ENCODE results near the gene KIAA1217. TPM values are rescaled to one million over a fixed set of nuclear protein-coding genes. Genes with fewer than 3 reads are reported as not detected.

The KIAA1217 gene
- total and polyA plus RNA-seq, 12 donors = 10.8 to 73.7 (median 40.8) TPM

GRCh38 chr10:24418532-24418931, 209.6 kb downstream of the KIAA1217 start:
- TF ChIP-seq POLR2A (IDR thresholded peaks at IDR 0.05) (no peak), CTCF (IDR thresholded peaks at IDR 0.05) (peak in 3 of 6 experiments; percentile 14 to 28 (median 19))

GRCh38 chr10:24419066-24419465, 210.1 kb downstream of the KIAA1217 start:
- Histone ChIP-seq H3K9me3 (replicated peaks in 1 of 3) (no peaks in the 10 kb centered on the region), H3K27me3 (no peaks in the 10 kb centered on the region), H3K27ac (no peak overlapping the region), H3K4me3 (no peak overlapping the region), H3K36me3 (replicated peaks in 1 of 2) (no peaks in the 10 kb centered on the region), H3K4me1 (replicated peaks in 1 of 2) (no peaks in the 10 kb centered on the region)
- TF ChIP-seq POLR2A (IDR thresholded peaks at IDR 0.05) = no peak
- TF ChIP-seq CTCF (IDR thresholded peaks at IDR 0.05) = no peak
- intact Hi-C loops (cut with DNase I) = no loop called here
- WGBS, 4 donors = 77 to 85% (median 81%) methylated on average over 3 of the region's 3 CpGs
- no peak for DNase-seq

More at GRCh38 chr10:24418532-24418931, 209.6 kb downstream of the KIAA1217 start:
- DNase-seq = no peak
- no peaks in the 10 kb centered on the region for H3K36me3 ChIP-seq (replicated peaks in 1 of 2)
- 88 to 93% (median 90%) methylated on average over 4 of the region's 4 CpGs for WGBS, 4 donors
- intact Hi-C loops (cut with DNase I) = no loop called here
- no peak overlapping the region for H3K4me3 ChIP-seq
- no peak overlapping the region for H3K27ac ChIP-seq
- H3K9me3 ChIP-seq (replicated peaks in 1 of 3) = no peaks in the 10 kb centered on the region
- no peaks in the 10 kb centered on the region for H3K27me3 ChIP-seq
- no peaks in the 10 kb centered on the region for H3K4me1 ChIP-seq (replicated peaks in 1 of 2)

- H3K4me1 ChIP-seq (replicated peaks in 1 of 2) = no peaks in the 10 kb centered on the region
- WGBS, 4 donors = 87 to 98% (median 93%) methylated on average over 1 of the region's 1 CpG
- H3K9me3 ChIP-seq (replicated peaks in 1 of 3) = no peaks in the 10 kb centered on the region
- no peak for DNase-seq
- intact Hi-C loops (cut with DNase I) = no loop called here
- H3K27me3 ChIP-seq = no peaks in the 10 kb centered on the region
- H3K4me3 ChIP-seq = no peak overlapping the region
- H3K36me3 ChIP-seq (replicated peaks in 1 of 2) = no peaks in the 10 kb centered on the region
- no peak for TF ChIP-seq CTCF (IDR thresholded peaks at IDR 0.05)
- no peak for TF ChIP-seq POLR2A (IDR thresholded peaks at IDR 0.05)
- no peak overlapping the region for H3K27ac ChIP-seq
Observed at GRCh38 chr10:24425151-24425550, 216.2 kb downstream of the KIAA1217 start.

GRCh38 chr10:24427678-24428409, 218.9 kb downstream of the KIAA1217 start:
- H3K9me3 ChIP-seq (replicated peaks in 1 of 3) = no peaks in the 10 kb centered on the region
- H3K27ac ChIP-seq = no peak overlapping the region
- intact Hi-C loops (cut with DNase I) = no loop called here
- DNase-seq = no peak
- no peaks in the 10 kb centered on the region for H3K4me1 ChIP-seq (replicated peaks in 1 of 2)
- no peak for TF ChIP-seq CTCF (IDR thresholded peaks at IDR 0.05)
- no peak for TF ChIP-seq POLR2A (IDR thresholded peaks at IDR 0.05)
- no peaks in the 10 kb centered on the region for H3K27me3 ChIP-seq
- peaks cover 0 to under 1% of the 10 kb centered on the region in 2 donors for H3K36me3 ChIP-seq (replicated peaks in 1 of 2)
- WGBS, 4 donors = 87 to 95% (median 93%) methylated on average over 14 of the region's 14 CpGs
- H3K4me3 ChIP-seq = no peak overlapping the region

All from adrenal gland (tissue), 12 donors.